GM20000 (cell line): ENCODE measurements around the gene TCTN3.

Experiments
- DNase-seq: peaks from one replicate; pipeline ENCODE4 v3.0.0; 2012; ENCODE audit warnings: low spot score
- TF ChIP-seq, protein P1 (sequence below): IDR thresholded peaks from 2 replicates; pipeline ENCODE4 v1.5.1; 2012; ENCODE audit warnings: mild to moderate bottlenecking, control low read depth; ENCODE audit errors: extremely low read depth, missing control alignments

TCTN3 gene

GRCh38 chr10:95646160-95646559 is 47.6 kb downstream of the TCTN3 start:
- TF ChIP-seq, protein P1, sequence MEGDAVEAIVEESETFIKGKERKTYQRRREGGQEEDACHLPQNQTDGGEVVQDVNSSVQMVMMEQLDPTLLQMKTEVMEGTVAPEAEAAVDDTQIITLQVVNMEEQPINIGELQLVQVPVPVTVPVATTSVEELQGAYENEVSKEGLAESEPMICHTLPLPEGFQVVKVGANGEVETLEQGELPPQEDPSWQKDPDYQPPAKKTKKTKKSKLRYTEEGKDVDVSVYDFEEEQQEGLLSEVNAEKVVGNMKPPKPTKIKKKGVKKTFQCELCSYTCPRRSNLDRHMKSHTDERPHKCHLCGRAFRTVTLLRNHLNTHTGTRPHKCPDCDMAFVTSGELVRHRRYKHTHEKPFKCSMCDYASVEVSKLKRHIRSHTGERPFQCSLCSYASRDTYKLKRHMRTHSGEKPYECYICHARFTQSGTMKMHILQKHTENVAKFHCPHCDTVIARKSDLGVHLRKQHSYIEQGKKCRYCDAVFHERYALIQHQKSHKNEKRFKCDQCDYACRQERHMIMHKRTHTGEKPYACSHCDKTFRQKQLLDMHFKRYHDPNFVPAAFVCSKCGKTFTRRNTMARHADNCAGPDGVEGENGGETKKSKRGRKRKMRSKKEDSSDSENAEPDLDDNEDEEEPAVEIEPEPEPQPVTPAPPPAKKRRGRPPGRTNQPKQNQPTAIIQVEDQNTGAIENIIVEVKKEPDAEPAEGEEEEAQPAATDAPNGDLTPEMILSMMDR: no peak
- DNase-seq: no peak

GRCh38 chr10:95644901-95645300 is 48.8 kb downstream of the TCTN3 start:
- DNase-seq: no peak
- TF ChIP-seq, protein P1: no peak

GRCh38 chr10:95640891-95641315 is 52.8 kb downstream of the TCTN3 start:
- TF ChIP-seq, protein P1: no peak
- no peak for DNase-seq

DNA sequence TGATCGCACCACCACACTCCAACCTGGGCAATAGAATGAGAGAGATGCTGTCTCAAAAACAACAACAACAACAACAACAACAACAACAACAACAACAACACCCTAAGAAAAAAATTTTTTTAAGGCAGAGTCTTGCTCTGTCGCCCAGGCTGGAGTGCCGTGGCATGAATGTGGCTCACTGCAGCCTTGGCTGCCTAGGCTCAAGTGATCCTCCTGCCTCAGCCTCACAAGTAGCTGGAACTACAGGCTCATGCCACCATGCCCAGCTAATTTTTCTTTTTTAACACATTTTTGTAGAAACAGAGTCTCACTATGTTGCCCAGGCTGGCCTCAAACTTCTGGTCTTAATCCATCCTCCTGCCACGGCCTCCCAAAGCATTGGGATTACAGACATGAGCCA is 55.8 kb downstream of the TCTN3 start:
- TF ChIP-seq, protein P1: no peak
- no peak for DNase-seq

GRCh38 chr10:95637140-95637539 is 56.6 kb downstream of the TCTN3 start:
- DNase-seq: no peak
- TF ChIP-seq, protein P1: no peak

GRCh38 chr10:95635319-95635733 is 58.4 kb downstream of the TCTN3 start:
- no peak for DNase-seq
- TF ChIP-seq, protein P1: no peak

GRCh38 chr10:95628786-95629185 is 64.9 kb downstream of the TCTN3 start:
- no peak for DNase-seq
- TF ChIP-seq, protein P1: no peak
